SIG-M5 treated with dmso at 0.1 percent for 504 hours (cell line): ENCODE data around the gene OR4Q3.
"Not testable (repeated sequence)": the region's sequence is repeated elsewhere in the genome, so short reads cannot be mapped to it uniquely, and the experiment has no call there.

Source experiments
- DNase-seq: peaks from one replicate; lab custom pipeline; 2025; ENCODE audit not compliant: unreplicated experiment; lab: John Stamatoyannopoulos, UW

The OR4Q3 gene

DNA sequence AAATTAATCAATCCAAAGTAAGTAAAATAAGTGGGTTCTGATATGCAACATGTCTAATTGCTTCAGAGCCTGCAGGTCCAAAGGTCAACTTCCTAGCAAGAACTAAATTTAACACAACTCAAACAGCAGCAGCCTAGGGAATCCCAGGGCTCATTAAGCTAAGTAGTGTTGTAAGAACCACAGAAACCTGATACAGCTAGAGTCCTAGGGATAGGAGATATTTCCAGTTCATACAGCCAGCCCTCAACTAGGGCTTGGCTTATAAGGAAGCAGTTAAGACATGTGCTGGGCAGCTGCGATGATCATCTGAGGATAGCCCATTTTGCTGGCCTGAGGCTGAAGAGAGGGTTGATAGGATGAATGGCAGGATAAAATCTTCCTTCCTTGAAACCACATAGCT lies at the start of gene OR4Q3:
Gene OR4Q3, plus strand, starts transcription at position 316 of the 400 bp plus-strand sequence.
- DNase-seq: no peak

DNA sequence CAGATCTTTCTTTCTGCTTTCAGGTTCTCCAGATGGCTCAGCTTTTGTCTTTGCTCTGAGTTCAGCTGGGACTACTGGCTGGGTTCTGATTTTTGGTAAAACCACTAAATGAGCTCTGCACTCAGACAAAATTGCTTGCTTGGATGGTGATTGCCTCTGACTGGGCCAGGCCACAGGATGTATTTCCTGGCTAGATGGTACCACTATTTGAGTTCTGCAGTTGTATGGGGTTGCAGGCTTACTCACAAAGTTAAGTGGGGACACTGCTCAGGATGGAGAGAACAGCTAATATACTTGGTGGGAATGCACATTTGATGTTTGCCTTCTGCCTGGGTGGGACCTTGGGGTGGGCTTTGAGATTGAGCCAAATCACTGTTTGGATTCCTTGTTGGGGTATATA lies 14.0 kb upstream of the OR4Q3 start:
- DNase-seq: no peak

DNA sequence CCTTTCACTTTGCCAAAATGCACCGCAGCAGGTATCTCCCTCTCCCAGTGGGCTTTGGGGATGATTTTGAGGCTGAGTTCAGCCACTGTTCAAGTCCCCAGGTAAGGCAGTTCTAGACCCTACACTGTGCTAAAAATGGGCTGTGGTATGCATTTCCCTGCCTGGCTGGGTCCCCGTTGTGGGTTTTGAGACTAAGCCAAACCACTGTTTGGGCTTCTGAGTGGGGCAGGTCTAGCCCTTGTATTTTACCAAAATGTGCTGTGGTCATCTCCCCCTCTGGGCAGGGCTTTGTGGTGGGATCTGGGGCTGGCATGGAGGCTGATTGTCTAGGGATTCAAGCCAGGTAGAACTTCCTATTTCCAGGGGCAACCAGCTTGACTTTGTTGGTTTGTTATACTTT lies 13.6 kb upstream of the OR4Q3 start:
- no peak for DNase-seq

DNA sequence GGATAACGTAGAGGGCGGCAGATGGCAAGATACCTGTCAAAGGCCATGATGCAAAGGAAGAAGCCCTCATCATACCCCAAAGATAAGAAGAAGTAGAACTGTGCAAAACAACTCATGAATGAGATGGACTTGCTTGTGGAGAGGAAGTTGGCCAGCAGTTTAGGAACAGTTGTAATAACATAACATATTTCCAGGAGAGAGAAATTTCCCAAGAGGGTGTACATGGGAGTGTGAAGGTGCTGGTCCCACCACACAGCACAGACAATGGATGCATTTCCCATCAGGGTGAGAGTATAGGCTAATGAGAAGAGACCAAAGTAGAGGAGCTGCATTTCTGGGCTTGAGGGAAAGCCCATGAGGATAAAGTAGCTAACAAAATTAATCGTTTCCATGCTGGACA lies 9.5 kb upstream of the OR4Q3 start:
- not testable (repeated sequence) for DNase-seq

DNA sequence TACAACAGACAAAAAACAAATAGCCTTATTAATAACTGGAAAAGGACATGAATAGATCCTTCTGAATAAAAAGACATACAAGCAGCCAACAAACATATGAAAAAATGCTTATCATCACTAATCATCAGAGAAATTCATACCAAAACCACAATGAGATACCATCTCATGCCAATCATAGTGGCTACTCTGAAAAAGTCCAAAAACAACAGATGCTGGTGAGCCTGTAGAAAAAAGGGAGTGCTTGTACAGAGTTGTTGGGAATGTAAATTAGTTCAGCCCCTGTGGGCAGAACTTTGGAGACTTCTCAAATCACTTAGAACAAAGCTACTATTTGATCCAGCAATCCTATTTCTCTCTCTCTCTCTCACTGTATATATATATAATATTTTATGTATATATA lies 8.9 kb downstream of the OR4Q3 start:
- DNase-seq: not testable (repeated sequence)

DNA sequence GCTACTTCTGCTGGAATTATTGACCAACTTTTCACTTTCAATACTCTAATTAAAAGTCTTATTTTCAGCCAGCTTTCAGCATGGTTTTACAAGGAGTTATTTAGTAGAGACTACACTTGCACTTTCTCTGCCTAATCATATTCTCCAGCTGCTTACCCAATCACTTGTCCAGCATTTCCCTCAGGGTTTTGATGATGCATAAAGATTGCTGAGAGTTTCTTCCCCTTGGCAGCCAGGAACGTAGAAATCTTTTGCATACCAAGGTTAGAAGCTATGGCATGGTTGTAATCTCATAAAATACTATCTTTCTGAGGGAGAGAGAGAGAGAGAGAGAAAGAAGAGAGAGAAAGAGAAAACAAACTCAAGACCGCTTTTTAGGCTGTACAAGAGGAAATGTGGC lies 10.8 kb downstream of the OR4Q3 start:
- DNase-seq: no peak

DNA sequence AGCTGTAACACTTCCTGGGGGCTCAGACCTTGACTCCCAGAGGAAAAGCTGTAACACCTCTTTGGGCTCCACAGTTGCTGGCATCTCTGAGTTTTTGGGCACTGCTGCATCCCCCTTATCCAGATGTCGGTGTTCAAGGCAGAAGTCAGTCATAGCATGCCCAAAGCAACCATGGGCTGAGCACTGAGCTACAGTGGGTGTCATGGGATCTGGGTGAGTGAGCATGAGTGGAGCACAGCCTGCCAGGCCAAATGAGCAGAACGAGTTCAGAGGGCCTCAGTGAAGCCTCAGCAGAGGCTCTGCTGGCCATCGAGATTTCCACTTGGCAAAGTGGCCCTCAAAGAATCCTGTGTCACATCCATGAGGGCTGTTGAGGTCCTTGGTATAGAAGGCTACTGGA lies 28.1 kb downstream of the OR4Q3 start:
- DNase-seq: not testable (repeated sequence)

DNA sequence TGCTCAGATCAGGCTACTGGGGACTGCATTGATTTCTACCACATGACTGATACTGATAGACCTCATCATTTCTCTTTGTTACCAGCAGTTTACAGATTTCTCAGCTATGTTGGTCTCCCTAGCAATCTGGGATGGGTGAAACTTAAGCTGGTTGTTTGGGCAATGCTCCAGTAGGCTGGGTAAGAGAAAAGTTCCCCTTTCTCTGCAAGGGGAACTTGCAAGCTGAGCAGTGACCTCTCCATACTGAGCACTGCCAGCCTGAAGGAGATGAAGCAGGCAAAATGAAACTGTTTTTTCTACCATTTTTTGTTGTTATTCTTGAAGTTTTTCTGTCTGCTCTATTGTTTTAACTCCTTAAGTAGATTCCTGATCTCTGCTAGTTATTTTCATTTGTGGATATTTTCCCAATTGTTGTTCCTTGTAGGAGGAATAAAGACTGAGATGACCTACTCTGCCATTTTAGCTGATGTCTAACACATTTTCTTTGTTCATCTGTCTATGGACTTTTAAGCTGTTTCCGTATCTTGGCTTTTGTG lies 28.6 kb downstream of the OR4Q3 start:
- DNase-seq: peak; percentile 59

DNA sequence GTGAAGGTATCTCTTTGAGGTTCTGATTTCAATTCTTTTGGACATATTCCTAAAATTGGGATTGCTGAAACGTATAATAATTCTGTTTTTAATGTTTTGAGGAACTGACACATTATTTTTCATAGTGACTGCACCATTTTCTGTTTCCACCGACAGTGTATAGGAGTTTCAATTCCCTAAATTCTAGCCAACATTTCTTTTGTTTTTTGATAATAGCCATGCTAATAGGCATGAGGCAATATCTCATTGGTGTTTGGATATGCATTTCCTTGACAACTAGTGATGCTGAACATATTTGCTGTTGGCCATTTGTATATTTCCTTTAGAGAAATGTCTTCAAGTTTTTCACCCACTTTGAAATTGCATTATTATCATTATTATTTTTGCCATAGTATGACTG lies 29.1 kb downstream of the OR4Q3 start:
- DNase-seq: peak; percentile 81

DNA sequence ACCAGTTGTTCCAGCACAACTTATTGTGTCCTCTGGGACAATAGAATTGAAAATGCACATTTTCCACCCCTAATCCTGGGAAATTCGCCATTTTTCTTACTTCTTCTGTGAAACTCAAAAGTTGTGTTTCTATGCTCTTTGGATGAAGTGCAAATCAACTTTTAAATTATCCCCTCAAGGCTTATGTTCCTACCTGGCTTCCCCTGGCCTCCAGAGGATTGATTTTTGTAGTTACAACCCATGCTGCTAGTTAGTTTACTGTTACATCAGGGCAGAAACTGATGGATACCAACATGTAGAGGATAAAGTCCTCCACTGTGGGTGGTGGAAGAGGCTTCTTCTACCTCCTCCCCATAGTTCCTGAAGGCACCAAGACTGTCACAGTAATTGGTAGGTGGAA lies 29.8 kb downstream of the OR4Q3 start, which contains the start of gene OR4M1:
Gene OR4M1, plus strand, starts transcription at position 301 of the 400 bp plus-strand sequence. CDS start 6,819 bp downstream, outside the sequence.
- not testable (repeated sequence) for DNase-seq

DNA sequence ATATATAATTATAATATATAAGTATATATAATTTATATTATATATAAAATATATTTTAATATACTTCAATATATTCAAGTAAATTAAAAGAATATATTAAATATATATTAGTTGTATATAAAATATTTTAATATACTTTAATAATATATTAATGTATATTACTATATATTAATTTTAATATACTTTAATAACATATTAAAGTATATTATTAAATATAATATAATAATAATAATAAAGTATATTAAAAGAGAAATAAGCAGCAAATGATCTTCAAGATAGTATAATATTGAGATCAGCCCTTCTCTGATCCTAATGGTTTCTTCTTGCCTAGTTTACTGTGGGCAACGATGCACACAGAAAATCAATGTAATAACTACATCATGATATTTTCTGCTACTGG lies 32.2 kb downstream of the OR4Q3 start:
- no peak for DNase-seq

DNA sequence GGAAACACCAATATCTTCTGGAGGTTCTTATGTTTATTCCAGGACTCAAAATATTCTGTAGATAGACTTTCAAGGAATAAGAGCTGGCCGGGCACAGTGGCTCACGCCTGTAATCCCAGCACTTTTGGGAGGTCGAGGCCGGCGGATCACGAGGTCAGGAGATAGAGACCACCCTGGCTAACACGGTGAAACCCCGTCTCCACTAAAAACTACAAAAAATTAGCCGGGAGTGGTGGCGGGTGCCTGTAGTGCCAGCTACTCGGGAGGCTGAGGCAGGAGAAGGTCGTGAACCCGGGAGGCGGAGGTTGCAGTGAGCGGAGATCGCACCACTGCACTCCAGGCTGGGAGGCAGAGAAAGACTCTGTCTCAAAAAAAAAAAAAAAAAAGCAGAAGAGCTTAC lies 42.5 kb downstream of the OR4Q3 start:
- not testable (repeated sequence) for DNase-seq

DNA sequence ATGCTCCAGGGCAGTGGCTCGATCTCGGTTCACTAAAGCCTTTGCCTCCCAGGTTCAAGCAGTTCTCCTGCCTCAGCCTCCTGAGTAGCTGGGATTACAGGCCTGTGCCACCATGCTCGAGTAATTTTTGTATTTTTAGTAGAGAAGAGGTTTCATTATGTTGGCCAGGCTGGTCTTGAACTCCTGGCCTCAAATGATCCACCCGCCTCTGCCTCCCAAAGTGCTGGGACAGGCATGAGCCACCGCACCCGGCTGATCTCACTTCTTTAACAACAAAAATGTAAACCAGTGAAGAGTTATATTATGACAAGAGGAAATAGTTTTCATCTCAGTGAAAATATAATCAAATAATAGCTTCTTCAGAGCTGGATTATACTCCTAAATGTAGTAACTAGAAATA lies 43.9 kb downstream of the OR4Q3 start:
- not testable (repeated sequence) for DNase-seq

DNA sequence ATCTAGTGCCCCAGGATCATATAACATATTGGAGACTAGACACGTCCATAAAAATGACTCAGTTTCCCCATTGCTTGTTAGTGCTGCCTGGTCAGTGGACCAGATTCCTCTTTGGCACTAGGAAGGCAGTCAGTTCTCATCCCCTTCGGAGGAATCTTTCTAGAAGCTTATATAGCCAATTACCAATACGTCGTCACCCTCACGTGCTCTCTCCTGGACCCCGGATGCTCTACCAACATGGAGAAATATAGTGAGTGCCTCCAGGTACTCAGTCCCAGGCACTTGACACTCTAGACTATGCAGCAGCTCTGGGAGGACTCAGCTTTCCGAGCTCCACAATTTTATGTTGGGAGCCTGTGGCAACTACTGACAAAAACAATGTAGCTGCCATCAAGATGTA lies 44.8 kb downstream of the OR4Q3 start:
- DNase-seq: not testable (repeated sequence)

DNA sequence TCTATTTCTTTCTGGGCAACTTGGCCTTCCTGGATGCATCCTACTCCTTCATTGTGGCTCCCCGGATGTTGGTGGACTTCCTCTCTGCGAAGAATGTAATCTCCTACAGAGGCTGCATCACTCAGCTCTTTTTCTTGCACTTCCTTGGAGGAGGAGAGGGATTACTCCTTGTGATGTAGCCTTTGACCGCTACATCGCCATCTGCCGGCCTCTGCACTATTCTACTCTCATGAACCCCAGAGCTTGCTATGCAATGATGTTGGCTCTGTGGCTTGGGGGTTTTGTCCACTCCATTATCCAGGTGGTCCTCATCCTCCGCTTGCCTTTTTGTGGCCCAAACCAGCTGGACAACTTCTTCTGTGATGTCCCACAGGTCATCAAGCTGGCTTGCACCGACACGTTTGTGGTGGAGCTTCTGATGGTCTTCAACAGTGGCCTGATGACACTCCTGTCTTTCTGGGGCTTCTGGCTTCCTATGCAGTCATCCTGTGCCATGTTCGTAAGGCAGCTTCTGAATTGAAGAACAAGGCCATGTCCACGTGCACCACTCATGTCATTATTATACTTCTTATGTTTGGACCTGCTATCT lies 53.2 kb downstream of the OR4Q3 start:
- DNase-seq: not testable (repeated sequence)
